D341Med (cell line): ENCODE results near the gene PAX5.

Experiments used
- DNase-seq: peaks from one replicate; pipeline ENCODE4 v3.0.0; 2012; ENCODE audit warnings: low spot score

PAX5 gene

GRCh38 chr9:36802201-36802920, 231.7 kb downstream of the PAX5 start:
- DNase-seq = no peak

GRCh38 chr9:36800455-36800854, 233.6 kb downstream of the PAX5 start:
- DNase-seq = no peak

DNA sequence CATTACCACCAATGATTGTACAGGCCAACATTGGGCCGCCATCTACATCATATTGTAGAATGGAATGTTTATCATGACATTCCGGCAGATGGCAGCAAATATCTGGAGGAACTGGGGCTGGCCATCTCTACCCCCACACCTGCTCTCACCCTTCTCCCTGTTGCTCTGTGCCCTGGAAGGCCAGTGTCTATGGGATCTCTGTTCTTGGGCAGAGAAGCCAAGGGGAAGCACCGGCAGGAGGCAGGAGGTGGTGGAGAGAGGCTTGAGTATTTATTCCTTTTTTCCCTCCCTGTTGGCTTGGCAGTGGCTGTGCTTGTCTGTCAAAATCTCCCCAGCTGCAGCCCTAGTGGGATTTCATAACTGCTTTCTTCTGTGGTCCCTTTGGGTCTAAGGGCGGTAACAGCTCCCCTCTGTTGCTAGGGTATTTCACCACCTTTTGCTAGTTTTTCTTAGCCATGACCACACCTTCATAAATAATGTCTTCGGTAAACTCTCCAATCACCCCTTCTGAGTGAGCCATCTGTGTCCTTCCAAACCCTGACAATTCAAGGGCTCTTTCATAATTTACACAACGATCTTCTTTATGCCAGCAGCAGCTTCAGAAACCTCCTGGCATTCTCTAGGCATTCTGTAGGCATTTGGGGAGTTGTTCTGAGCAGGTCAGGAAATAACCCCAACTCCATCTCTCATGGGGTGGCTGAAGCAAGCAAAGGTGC, 235.6 kb downstream of the PAX5 start:
- DNase-seq = peak; percentile 71

- no peak for DNase-seq
Measured at GRCh38 chr9:36797471-36798220, 236.4 kb downstream of the PAX5 start.

DNA sequence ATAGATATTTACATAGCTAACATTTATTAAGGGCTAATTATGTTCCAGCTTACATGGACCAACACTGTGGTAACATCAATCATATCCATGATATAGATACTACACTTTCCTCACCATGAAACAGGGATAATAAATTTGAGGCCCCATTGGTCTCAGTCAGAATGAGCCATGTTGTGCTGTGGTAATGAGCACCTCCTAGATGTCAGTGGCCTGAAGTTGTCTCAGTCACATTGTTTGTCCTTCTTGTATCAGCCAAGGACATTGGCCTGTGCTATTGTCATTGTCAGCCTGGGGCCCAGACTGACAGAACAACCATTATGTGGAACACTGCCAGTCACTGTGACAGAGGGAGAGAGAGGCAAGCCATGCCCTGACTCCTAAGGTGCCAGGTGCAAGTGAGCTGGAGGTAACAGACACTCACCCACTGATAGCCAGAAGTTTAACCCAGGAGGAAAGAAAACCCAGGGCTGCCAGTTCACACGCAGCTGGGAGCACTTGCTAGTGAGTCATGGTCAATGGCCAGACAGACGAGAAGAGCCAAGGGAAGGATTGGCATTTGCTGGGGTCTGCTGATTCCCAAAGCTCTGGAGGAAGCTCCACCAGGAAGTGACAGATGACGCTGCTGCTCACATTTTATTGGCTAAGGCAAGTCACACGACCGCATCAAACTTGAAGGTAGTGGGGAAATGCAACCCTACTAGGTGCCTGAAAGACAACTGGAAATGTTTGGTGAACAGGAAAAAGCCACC, 237.2 kb downstream of the PAX5 start:
- DNase-seq = no peak

GRCh38 chr9:36794461-36794860, 239.6 kb downstream of the PAX5 start:
- DNase-seq = no peak

- DNase-seq = no peak
Measured at GRCh38 chr9:36793277-36793676, 240.8 kb downstream of the PAX5 start.

- no peak for DNase-seq
Measured at GRCh38 chr9:36791222-36791950, 242.7 kb downstream of the PAX5 start.

- DNase-seq = no peak
Measured at GRCh38 chr9:36789886-36790285, 244.2 kb downstream of the PAX5 start.

DNA sequence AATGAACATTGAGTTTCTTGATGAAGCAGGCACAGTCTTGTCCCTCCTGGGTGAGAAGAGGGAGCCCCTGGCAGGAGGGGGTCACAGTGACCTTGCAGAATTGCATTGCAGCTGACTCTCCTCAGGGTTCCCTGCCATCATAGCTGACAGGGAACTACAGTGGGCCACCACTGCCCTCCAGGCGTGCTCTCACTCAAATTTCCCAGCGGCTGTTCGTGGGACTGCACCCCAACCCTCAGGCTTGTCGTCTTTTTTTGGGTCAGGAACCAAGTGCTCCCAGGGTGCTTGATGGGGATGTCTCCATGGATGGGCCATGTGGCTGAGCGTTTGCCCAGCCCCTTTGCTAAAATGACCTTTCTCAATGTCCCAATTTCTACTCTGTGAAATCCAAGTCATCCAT, 245.5 kb downstream of the PAX5 start:
- peak; percentile 60 for DNase-seq

DNA sequence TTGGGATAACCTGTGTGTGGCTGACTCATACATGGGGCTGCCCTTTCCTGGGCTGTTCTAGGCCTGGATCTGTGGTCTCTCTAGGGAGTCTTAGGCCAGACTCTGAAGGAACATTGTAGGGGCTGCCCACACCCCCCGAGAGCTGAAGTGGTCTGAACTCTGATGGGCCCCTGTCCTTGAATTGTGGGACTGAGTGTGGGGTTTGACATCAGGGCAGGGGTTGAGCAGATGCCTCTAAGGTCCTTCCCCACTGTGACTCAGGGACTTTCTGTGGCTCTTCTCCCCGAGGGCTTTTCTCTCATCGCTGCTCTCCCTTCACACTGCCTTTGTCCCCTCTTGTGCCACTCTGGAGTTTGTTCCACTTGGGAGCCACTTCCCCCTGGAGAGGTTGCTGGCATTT, 246.4 kb downstream of the PAX5 start:
- DNase-seq = no peak
